Superior temporal gyrus (tissue), 1 donor: ENCODE results near the gene HEATR5A.
"Not testable (repeated sequence)": the region's sequence is repeated elsewhere in the genome, so short reads cannot be mapped to it uniquely, and the experiment has no call there.

Experiments
- DNase-seq: peaks from one replicate; pipeline ENCODE4 v3.0.0-alpha.2; 2016; ENCODE audit errors: extremely low spot score

The HEATR5A gene

GRCh38 chr14:31329876-31330521 lies 90.4 kb downstream of the HEATR5A start:
- not testable (repeated sequence) for DNase-seq

GRCh38 chr14:31326111-31326510 lies 94.2 kb downstream of the HEATR5A start:
- DNase-seq, result no peak

- no peak for DNase-seq
Measured at GRCh38 chr14:31323419-31323818, 96.9 kb downstream of the HEATR5A start.

GRCh38 chr14:31320922-31321766 lies 99.2 kb downstream of the HEATR5A start:
- no peak for DNase-seq

- no peak for DNase-seq
Measured at GRCh38 chr14:31320216-31320615, 100.1 kb downstream of the HEATR5A start.

GRCh38 chr14:31319701-31320100 lies 100.6 kb downstream of the HEATR5A start:
- DNase-seq, result no peak

GRCh38 chr14:31312934-31313333 lies 107.4 kb downstream of the HEATR5A start:
- no peak for DNase-seq

GRCh38 chr14:31312370-31312769 lies 108.0 kb downstream of the HEATR5A start:
- DNase-seq, result not testable (repeated sequence)

- no peak for DNase-seq
Measured at GRCh38 chr14:31307618-31308017, 112.7 kb downstream of the HEATR5A start.

GRCh38 chr14:31307198-31307597 lies 113.2 kb downstream of the HEATR5A start:
- DNase-seq, result no peak

- DNase-seq, result no peak
Measured at GRCh38 chr14:31303654-31304053, 116.7 kb downstream of the HEATR5A start.

GRCh38 chr14:31300883-31301282 lies 119.5 kb downstream of the HEATR5A start:
- DNase-seq, result no peak

- DNase-seq, result no peak
Measured at GRCh38 chr14:31300296-31300695, 120.1 kb downstream of the HEATR5A start.

GRCh38 chr14:31297701-31298344 lies 122.5 kb downstream of the HEATR5A start:
- DNase-seq, result no peak

GRCh38 chr14:31297112-31297511 lies 123.2 kb downstream of the HEATR5A start:
- DNase-seq, result no peak

GRCh38 chr14:31294746-31295405 lies 125.5 kb downstream of the HEATR5A start:
- DNase-seq, result no peak

GRCh38 chr14:31292937-31293616 lies 127.3 kb downstream of the HEATR5A start:
- DNase-seq, result no peak

GRCh38 chr14:31291210-31291609 lies 129.1 kb downstream of the HEATR5A start:
- no peak for DNase-seq

- no peak for DNase-seq
Measured at GRCh38 chr14:31287294-31287972, 132.9 kb downstream of the HEATR5A start.

GRCh38 chr14:31286456-31287293 lies 133.7 kb downstream of the HEATR5A start:
- no peak for DNase-seq
